CD4-positive, alpha-beta T cell treated with Interleukin-4 for 4 hours (primary cell): Measurements from ENCODE around the gene EWSR1.

ENCODE experiments used
- DNase-seq: peaks from one replicate; pipeline ENCODE4 v3.0.0-alpha.2; 2020

Gene EWSR1

DNA sequence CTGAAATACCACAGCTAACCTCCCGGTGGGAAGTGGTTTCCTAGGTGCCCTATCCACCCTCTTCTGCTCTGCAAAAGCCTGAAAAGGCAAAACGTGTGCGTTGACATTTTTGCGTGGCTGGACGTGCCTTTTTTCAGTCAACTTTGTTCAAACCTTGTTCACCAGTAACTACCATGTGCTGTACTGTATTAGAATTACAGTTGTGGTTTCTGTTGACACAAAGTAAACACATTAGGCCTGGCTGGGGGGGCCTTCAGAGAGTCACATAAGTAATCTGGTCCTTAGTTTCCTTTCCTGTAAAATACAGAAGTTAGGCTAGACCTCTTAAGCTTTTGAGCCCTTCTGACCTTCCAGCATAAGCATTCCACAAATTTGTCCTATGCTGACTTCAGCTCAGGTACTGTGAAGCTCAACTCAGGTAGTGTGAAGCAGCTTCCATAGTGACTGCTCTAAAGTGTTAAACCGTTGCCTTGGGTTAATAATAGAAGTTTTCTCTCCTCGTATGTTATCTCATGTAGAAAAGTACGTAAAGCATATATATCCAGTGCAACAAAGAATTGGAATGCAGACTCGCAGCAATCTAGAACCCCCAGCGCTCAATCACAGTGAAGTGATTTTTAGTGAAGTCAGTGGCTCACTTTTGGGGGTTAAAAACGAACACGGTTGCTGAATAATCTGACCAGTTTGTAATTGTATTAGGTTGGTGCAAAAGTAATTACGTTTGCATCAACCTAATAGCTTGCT, 1.8 kb downstream of the EWSR1 start:
- DNase-seq = peak; percentile 5

DNA sequence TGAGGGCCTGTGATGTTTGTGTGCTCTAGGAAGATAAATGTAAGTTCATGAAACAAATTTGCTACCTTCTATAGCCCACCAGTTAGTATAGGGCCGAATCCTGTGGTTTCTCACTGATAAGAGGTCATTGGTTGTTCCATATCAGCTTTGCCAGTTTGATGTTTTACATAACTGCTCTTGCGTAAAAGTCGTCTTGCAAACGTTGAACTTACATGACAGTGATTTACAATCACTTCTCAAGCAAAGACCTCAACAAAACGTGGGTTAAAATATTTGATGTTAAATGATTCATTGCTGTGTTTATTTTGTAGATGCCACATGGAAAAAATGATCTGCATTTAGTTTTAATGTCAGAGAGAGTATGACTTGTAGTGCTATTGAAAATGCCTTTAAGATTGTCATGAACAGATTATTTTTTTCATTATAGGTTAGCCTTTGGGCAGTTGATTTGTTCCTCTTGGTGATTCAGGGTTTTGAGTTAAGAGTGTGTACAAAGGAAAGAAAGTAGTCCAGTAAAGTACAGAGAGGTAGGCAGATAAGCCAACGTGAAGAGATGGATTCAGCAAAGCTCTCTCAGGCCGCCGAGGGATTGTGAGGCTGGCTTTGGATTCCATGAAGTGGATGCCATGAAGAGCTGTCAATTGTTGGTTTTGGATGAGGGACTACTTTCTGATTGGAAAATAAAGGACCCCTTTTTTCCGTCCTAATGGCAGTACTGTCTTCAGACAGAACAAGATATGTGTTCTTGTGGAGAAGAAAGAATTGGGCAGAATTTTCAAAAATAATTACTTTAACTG, 2.6 kb downstream of the EWSR1 start:
- DNase-seq = no peak

DNA sequence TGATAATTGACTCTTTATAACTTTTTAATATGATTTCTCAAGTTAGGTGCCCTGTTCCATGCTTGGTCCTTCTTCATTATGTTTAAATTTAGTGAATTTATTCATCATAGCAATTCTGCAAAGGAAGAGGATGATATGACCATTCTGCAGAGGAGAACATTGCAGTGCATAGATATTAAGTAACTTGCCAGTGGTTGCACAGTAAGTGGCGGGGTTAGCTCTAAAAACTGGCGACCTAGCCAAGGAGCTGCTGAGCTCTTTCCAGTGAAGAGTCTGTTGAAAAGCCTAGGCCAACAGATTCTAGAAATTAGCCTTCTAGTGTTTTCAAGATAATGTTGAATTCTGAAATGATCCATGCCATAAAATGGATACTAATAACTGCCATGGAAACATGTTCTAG, 4.6 kb downstream of the EWSR1 start:
- no peak for DNase-seq

DNA sequence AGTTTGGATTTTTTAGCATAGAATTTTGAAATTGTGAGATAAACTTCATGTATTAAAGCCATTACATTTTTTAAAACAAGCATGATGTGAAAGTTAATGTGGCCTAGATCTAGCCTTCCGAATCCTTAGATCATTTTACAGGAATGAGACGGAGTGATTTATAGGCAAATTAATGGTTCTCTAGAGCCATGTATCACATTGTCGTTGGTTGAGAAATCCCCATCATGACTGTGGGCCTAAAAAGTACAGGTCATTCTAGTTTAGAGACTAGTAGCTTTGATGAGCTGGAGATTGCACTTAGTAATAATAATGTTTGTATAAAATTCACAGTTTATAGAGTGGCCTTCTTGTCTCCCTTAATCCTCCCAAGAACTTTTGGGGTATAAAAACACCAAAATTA, 7.1 kb downstream of the EWSR1 start:
- no peak for DNase-seq

DNA sequence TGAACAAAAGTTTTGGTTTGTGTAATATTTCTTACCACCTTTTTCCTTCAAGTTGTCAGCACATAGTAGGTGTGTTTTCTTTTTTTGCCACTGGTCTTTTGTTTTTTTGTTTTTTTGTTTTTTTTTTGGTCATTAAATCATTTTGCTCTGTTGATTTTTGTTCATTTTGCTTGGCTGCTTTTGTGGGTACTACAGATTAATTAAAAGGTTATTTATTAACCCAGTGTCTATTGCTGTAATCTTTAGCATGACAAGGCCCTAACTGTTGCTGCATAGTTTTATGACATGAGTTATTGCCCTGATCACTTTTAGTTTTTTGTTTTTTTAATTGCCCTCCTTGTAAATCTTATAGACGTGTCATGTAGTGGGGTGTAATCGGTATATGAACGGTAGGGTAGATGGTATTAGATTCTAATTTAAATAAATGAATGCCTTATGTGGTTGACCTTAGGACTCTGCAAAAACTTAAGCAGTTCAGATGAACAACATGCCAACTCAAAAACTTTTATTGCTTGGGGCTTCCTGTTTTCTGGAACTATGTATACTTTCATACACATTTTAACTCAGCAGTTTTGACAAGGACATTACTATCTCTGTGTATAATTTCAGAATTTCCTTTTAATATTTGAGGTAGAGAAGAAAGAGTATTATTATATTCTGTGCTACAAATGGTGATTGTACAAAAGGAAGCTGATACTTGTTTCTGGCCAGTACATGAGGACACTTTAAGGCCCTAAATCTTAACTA, 7.9 kb downstream of the EWSR1 start:
- no peak for DNase-seq

DNA sequence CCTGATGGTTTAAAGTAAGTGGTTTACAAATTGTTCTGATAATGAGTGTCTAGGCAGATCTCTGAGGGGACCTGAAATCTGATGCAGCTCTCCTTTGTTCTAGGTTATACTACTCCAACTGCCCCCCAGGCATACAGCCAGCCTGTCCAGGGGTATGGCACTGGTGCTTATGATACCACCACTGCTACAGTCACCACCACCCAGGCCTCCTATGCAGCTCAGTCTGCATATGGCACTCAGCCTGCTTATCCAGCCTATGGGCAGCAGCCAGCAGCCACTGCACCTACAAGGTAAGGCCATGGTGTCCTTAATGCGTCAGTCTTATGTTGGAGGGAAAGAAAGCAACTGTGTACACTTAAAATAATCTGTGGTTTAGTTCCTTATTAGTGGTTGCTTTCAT, 9.9 kb downstream of the EWSR1 start:
- DNase-seq = no peak

DNA sequence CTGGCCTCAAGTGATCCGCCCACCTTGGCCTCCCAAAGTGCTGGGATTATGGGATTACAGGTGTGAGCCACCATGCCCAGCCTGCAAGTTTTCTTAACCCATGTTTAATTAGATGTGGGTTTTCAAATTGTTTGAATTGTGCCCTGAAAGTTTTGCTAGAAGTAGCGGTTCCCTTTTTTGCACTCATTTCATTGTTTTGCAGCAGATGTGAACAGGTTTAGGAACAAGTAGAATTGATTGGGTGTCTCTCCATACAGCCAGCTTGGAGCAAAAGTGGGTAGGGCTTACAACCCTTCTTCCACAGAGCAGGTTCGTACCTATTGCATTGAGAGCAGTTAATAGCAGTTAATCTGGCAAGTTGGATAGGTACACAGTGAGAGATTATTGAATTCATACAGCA, 16.1 kb downstream of the EWSR1 start:
- DNase-seq = no peak

DNA sequence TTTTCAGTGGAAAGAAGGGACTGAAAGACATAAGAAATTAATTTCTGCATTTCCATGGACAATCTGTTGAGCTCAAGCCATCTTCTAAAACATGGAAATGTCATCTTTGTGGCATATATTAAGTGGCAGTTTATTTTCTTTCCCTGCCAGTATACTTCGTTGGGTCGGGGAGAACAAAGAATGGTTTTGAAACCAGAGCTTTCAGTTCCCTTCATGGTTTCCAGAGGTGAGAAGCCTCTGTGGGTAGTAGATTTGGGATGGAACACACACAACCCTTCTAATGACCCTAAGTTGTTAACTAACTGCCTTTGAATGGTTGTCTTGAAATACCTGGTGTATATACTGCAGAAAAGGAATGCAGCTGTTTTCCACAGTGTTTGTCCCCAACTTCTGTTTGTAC, 20.8 kb downstream of the EWSR1 start:
- no peak for DNase-seq

DNA sequence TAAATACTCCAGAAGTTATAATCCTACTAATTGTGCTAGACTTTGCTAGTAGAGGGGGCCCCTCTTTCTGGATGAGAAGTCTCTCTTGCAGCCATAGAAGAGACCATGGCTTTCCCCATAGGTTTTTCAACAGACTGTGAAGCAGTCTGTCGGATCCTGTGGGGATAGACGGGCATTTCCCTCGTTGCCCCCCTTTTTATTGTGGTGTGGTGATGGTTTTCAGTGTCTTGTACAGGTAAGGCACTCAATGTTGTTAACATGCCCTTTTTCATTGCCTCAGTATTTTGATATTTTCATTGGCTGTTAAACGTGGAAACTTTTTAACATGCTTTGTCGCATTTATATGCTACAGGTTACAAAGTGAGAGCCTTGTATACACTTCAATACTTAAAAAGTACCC, 22.0 kb downstream of the EWSR1 start:
- no peak for DNase-seq

DNA sequence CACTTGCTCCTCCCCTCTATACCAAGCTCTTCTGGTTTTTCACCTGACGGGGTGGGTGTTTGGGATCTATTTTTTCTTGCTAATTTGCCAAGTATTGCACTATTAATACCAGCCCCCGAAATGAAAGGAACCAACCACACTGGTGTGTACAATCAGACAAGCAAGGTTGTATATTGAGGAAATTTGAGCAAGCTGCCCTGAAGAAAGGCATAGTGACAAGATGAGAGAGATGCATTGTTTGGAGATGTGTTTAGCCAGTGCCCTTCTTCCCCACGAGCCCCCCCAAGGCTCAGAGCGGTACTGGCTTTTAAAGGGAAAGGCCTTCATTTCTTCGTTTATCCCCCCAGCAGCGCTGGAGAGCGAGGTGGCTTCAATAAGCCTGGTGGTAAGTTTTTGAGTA, 23.1 kb downstream of the EWSR1 start:
- no peak for DNase-seq

DNA sequence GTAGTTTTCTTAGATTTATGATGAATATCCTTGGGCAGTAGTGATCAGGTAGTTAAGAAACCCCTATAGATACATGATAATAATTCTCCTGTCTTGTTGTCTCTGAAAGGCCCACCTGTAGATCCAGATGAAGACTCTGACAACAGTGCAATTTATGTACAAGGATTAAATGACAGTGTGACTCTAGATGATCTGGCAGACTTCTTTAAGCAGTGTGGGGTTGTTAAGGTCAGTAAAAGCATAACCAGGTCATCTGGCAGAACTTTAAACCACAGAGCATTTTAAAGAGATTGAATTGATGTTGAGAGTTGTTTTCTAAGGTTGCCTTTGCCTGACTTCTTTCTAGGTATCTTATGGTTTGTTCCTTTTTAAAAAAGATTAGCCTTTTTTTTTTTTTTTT, 24.3 kb downstream of the EWSR1 start:
- no peak for DNase-seq

DNA sequence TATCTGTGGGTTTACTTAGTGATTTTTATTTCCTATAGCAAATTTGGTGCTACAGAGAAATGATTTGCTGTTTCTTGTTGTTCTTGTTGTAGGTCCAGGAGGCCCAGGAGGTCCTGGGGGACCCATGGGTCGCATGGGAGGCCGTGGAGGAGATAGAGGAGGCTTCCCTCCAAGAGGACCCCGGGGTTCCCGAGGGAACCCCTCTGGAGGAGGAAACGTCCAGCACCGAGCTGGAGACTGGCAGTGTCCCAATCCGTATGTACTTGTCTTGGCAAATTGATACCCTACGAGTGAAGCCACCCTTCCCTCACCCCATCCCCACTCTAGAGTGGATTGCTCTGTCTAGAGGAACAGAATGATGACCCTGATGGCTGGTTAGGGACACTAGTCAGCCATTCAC, 30.6 kb downstream of the EWSR1 start:
- no peak for DNase-seq

DNA sequence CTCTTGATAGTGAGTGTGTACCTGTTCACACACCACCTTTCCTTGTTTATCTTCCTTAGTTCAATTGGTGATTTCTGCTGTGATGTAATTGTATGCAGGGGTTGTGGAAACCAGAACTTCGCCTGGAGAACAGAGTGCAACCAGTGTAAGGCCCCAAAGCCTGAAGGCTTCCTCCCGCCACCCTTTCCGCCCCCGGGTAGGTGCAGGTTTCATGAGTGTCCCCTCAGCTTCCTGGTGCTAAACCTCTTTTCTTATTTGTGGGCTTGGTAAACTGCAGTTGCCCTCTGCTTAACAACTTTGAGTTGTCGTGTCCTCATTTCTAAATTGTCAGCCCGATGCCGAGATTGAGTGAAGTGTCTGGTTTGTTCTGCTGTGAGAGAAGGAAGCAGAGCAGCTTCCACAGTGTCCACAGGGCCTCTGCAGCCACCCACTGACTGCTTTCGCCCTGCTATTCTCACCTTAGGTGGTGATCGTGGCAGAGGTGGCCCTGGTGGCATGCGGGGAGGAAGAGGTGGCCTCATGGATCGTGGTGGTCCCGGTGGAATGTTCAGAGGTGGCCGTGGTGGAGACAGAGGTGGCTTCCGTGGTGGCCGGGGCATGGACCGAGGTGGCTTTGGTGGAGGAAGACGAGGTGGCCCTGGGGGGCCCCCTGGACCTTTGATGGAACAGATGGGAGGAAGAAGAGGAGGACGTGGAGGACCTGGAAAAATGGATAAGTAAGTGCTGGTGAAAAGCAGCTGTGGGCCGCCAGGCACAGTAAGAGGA, 31.2 kb downstream of the EWSR1 start:
- DNase-seq = no peak

DNA sequence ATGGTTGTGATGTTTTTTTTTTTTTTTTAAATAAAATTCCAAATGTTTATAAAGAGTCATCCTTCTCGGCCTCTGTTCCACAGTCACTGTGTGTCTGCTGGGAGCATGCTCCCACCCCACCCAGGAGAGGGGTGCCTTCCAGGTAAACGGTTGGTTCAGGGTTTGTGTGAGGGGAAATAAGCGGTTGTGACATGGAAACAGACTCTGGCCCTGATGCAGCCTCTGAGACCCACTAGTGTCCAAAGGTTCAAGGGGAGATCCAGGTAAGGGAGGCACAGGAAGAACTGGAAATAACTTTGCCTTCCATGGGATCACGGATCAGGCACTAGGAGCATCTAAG, 32.4 kb downstream of the EWSR1 start:
- DNase-seq = no peak

DNA sequence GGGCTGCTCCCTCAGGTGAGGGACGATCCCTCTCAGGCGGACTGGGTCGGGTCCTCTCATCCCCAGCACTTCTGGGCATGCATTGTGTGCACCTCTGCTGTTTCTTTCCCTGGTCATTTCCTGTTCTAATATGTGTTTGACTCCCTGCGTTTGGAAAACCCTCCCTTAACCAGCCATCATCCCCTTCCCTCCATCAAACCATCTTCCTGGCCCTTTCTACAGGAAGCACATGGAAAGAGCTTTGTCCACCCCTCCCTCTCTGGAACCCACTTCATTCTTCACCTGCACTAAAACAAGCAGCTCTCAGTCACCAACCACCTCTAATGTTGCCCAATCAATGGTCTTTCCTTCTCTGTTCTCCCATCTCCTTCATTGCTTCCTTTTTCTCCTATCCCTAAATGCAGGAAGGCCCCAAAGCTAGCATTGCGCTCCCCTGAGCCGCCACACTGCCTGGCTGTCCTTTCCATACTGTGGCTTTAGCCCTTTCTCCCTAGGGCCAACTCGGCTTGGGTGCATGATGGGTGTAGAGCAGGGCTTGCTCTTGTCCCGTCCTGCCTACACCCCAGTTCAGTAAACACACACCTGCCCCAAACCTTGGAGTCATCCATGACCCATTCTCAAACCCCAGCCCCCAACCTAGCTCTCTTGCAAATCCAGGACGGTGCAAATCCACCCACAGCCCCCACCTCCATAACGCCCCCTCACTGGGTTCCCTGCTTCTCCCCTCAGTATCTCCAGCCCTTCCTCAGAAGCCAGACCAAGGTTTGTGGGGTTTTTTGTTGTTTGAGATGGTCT, 32.9 kb downstream of the EWSR1 start:
- DNase-seq = no peak

DNA sequence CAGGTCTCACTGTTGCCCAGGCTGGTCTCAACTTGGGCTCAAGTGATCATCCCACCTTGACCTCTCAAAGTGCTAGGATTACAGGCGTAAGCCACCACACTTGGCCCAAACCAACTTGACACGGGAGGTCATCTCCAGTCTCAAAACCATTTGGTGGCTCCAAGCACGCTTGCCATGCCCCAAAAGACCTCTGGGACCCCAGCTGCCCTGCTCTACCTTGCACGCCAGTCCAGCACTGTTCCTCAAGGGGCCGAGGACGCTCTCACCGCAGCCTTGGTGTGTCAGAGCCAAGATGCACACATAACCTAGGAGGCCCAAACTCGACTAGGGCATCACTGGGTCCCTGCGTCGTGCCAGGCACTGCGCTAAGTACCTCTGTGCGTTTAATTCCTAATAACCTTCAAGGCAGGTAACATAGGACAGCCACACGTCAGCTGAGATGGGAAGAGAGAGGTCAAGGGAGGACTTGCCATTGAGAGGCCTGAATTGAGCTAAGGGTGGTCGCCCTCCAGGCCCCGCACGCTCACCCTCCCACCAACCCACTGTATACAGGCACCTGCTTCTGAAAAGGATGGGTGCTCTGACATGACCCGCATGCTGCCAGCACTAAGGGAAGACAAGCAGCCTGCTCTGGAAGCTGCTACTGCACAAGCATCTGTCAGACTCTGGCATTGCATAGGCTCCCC, 33.8 kb downstream of the EWSR1 start:
- no peak for DNase-seq

DNA sequence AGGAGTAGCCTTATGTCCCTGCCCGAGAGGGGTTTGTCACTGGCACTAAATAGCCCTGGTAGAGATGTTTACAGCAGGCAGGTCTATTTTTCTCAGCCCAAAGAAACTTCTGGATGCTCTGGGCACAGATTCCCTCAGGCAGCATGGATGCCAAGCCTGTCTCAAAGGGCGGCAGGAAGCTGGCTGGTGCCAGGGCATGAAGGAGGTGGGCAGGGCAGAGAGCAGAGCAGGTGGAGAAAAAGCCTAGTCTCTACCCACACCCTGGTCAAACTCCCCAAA, 34.3 kb downstream of the EWSR1 start:
- DNase-seq = no peak

DNA sequence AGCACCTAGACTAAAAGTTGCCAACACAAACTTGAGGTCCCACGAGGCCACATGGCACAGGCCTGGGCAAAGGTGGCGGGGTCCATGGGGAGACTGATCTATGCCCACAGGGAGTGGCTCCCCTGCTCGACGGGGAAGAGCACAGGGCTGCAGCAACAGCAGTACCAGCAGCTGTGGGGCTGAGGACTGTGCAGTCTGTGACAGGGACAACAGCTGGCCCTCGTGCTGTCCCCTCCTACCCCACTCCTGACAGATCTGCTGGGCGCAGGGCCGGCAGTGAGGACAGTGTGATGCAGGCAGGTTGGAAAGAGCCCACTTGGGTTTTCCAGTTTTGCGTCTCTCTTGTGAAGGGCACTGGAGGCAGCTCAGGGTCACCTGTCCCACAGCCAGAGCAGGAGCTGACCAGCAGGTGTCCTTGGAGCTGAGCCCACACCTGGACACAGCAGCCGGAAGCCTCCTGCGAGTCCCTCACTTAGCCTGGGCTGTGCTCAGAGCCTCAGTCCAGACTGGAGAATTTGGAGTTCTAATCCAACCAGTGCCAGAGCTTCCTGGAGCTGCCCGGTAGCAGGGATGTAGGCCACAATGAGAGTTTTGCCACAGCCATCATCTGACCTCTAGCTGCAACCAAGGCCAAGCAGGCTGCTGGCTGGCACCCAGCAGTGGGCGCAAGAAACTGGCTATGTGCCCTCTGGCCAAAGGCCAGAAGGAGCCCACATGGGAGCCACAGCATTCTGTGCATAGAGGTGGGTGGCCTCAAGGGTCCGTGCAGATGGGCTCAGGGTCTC, 34.8 kb downstream of the EWSR1 start:
- no peak for DNase-seq

DNA sequence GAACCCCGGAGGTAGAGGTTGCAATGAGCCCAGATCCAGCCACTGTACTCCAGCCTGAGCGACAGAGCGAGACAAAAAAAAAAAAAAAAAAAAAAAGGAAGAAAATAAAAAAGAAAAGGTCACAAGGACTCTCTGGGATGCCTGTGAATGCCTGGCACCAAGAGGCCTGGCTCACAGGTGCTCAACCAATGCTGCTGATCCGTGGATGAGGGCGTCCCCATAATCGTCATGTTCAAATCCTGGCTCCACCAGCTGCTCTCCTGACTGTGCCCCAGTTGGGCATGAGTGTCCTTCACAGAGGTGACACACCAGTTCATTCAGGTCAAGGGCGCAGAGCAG, 37.7 kb downstream of the EWSR1 start:
- no peak for DNase-seq

DNA sequence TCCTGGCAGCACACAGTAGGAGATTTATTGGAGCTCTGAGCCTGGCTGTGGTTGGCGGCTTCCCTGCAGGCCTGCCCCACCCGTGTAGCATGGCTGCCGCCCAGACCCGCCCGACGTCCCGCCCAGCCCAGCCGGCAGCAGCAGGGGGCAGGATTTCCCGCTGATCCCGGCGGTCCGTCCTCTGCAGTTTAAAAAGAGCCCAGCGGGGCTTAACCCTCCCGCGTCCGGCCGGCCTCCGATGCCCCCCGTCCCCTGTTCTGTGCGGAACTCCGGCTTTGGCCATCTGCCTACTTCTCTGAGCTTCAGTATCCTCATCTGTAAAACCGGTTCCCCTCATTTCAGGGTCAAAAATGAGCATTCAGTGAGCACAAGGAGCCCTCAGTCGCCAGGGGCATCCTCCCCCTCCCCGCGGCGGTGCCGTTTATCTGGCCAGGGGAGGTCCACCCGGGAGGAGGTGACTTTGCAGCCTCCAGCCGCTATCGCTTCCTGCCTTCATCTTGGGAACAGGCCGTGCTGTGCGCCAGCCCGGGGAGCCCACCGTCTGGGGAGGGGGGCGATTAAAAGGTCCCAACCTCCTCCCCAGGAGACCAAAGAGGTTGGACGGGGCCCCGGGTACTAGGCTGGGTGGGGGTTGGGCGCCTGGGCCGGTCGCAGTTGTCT, 38.2 kb downstream of the EWSR1 start, which contains the start of gene GAS2L1:
GAS2L1 (plus strand) TSS at position 476 of the 660 bp plus-strand sequence. CDS start 1,456 bp downstream, outside the sequence.
- peak; percentile 15 for DNase-seq
